ENCODE results near the gene NRXN3.

The NRXN3 gene

DNA sequence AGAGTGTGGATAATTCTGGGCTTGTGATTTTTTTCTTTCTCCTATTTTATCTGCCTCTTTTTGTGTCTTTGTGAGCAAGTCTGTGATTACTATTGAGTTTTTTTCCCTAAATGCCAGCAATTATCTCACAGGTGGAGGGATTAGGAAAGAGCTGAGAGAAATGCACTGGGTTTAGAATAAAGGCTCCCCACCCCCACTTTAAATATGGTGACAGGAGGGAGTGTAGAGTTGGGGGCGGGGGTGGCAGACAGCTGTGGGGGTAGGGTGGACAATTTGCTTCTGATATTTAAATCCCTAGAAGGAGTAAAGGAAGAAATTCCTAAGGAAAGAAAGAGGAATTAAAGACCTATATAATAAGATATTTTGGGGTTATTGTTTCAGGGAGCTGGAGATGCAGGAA is 145.9 kb downstream of the NRXN3 start:
- TF ChIP-seq, protein P1, sequence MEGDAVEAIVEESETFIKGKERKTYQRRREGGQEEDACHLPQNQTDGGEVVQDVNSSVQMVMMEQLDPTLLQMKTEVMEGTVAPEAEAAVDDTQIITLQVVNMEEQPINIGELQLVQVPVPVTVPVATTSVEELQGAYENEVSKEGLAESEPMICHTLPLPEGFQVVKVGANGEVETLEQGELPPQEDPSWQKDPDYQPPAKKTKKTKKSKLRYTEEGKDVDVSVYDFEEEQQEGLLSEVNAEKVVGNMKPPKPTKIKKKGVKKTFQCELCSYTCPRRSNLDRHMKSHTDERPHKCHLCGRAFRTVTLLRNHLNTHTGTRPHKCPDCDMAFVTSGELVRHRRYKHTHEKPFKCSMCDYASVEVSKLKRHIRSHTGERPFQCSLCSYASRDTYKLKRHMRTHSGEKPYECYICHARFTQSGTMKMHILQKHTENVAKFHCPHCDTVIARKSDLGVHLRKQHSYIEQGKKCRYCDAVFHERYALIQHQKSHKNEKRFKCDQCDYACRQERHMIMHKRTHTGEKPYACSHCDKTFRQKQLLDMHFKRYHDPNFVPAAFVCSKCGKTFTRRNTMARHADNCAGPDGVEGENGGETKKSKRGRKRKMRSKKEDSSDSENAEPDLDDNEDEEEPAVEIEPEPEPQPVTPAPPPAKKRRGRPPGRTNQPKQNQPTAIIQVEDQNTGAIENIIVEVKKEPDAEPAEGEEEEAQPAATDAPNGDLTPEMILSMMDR (IDR thresholded peaks at IDR 0.05; ENCODE audit: extremely low read depth, insufficient read depth, missing control alignments), result no peak
- DNase-seq (ENCODE audit: low spot score), result no peak
- in situ Hi-C loops (cut with MboI; ENCODE audit: low pct_unique_long_range_greater_than_20kb, low sequenced_read_pairs, unreplicated experiment), result no loop called here

DNA sequence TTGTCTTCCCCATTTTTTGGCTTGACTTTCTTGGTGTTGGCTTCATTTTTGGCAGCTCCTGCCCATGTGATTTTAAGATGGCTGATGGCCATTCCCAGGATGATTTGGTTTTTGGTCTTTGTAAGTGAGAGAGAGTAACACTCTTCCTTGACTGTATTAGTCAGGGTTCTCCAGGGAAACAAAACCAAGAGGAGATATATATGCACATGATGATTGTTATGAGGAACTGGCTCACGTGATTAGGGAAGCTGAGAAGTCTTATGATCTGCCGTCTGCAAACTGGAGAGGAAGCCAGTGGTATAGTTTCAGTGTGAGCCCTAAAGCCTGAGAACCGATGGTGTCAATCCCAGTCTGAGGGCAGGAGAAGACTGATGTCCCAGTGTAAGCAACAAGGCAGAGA is 146.6 kb downstream of the NRXN3 start:
- in situ Hi-C loops (cut with MboI; ENCODE audit: low pct_unique_long_range_greater_than_20kb, low sequenced_read_pairs, unreplicated experiment), result no loop called here
- TF ChIP-seq, protein P1 (IDR thresholded peaks at IDR 0.05; ENCODE audit: extremely low read depth, insufficient read depth, missing control alignments), result no peak
- DNase-seq (ENCODE audit: low spot score), result no peak

DNA sequence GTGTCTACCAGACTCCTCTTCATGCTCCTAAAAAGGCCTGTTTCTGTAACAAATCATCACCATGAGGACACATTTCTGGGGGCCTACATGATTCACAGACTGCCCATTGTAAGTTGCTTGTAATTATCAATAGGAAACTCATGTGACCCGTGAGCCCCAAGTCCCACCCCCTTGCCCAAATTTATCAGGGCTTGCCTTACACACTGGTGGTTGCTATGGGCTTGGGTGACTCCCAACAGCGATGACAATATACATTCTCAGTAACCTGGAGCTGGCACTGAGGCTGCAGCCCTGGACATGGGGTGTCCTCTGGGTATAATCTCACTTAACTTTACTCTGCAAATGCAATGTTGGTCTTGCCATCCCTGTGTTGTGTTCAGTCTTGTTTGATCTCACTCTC is 149.2 kb downstream of the NRXN3 start:
- in situ Hi-C loops (cut with MboI; ENCODE audit: low pct_unique_long_range_greater_than_20kb, low sequenced_read_pairs, unreplicated experiment), result no loop called here
- DNase-seq (ENCODE audit: low spot score), result no peak
- TF ChIP-seq, protein P1 (IDR thresholded peaks at IDR 0.05; ENCODE audit: extremely low read depth, insufficient read depth, missing control alignments), result no peak

DNA sequence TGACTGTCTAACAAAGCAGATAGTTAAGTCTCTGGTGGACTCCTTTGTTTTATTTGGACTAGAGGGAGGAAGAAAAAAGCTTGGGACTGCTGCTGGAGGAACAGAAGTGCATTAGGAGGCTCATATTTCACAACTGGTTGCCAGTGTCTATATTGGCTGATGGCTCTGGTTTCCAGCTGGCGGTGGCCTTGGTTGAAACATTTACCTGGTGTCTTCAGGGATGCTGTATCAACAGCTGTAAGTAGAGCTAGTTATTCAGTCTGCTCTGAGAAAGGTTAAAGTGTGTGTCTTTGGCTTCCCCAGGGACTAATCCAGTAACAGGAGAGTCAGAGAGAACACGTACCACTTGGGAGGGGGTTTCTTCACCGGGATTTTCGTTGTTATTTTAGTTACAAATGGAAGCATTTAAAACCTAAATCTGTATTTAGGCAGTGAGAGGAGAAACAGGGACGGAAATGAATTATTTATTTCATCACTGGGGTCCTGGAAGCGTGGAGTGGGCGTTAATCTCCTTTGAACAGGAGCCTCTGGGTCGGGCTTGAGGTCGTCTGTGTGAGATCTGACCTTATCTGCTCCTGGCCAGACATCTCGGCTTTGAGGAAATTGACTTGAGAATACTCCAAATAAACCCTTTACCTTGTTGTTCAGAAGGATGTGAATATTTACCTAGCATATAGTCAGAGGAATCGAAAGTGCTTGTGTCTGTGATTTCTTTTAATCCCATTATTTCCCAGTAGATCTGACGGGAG is 149.9 kb downstream of the NRXN3 start:
- in situ Hi-C loops (cut with MboI; ENCODE audit: low pct_unique_long_range_greater_than_20kb, low sequenced_read_pairs, unreplicated experiment), result no loop called here
- TF ChIP-seq, protein P1 (IDR thresholded peaks at IDR 0.05; ENCODE audit: extremely low read depth, insufficient read depth, missing control alignments), result no peak
- no peak for DNase-seq (ENCODE audit: low spot score)

DNA sequence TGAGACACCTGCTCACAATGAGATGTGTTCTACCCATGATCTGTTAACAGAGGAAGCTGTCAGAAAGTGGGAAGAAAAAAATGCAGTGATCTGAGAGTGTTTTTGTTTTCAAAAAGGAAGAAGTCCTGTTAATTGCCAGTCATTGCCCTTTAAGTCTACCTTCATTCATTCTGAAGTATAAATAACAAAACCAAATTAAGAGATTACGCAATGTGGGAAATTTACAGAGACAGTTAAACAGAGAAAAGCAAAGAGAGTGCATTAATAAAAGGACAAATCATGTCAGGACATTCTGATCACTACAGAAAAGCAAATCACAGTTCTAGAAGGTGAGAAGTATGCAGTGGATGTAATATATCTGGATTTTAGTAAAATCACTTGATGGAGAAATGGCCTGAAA is 154.2 kb downstream of the NRXN3 start:
- no peak for DNase-seq (ENCODE audit: low spot score)
- in situ Hi-C loops (cut with MboI; ENCODE audit: low pct_unique_long_range_greater_than_20kb, low sequenced_read_pairs, unreplicated experiment), result no loop called here
- TF ChIP-seq, protein P1 (IDR thresholded peaks at IDR 0.05; ENCODE audit: extremely low read depth, insufficient read depth, missing control alignments), result no peak

DNA sequence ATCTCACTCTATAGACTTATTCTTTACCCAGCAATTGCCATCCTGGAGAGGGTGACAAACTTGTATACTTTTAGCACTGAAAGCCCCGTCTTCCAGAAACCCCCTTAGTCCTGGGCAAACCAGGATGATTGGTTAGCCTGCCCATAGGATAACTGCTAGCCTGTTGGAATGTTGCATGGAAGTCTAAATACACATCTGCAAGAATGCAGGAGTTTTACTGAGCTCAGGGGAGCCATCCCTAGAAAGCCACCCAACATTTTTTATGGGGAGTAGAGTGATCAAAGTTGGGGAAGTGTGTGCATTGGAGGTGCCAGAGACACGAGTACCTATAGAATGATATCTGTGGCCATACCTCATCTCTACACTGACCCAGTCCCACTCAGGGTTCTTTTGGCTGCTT is 155.7 kb downstream of the NRXN3 start:
- TF ChIP-seq, protein P1 (IDR thresholded peaks at IDR 0.05; ENCODE audit: extremely low read depth, insufficient read depth, missing control alignments), result no peak
- DNase-seq (ENCODE audit: low spot score), result no peak
- in situ Hi-C loops (cut with MboI; ENCODE audit: low pct_unique_long_range_greater_than_20kb, low sequenced_read_pairs, unreplicated experiment), result no loop called here
